Ishikawa (cell line): ENCODE data around the gene DYNC1H1.

Experiments used
- CEBPB ChIP-seq: IDR thresholded peaks from 2 replicates; pipeline ENCODE4 v1.6.1; 2012
- CREB1 ChIP-seq: IDR thresholded peaks from 2 replicates; pipeline ENCODE4 v1.6.1; 2012; ENCODE audit warnings: low read depth
- EGR1 ChIP-seq: IDR thresholded peaks from 2 replicates; pipeline ENCODE4 v1.6.1; 2012
- EP300 ChIP-seq: IDR thresholded peaks from 2 replicates; pipeline ENCODE4 v1.6.1; 2012; ENCODE audit warnings: borderline replicate concordance
- FOXM1 ChIP-seq: IDR thresholded peaks from 2 replicates; pipeline ENCODE4 v1.6.1; 2012; ENCODE audit warnings: low read depth, borderline replicate concordance
- MAX ChIP-seq: IDR thresholded peaks from 2 replicates; pipeline ENCODE4 v1.6.1; 2012
- NFIC ChIP-seq: IDR thresholded peaks from 2 replicates; pipeline ENCODE4 v1.6.1; 2012
- RAD21 ChIP-seq: IDR thresholded peaks from 2 replicates; pipeline ENCODE4 v1.6.1; 2012; ENCODE audit warnings: low read depth
- REST ChIP-seq: IDR thresholded peaks from 2 replicates; pipeline ENCODE4 v1.6.1; 2012; ENCODE audit warnings: low read depth, mild to moderate bottlenecking
- TAF1 ChIP-seq: IDR thresholded peaks from 2 replicates; pipeline ENCODE4 v1.6.1; 2012; ENCODE audit warnings: low read depth, mild to moderate bottlenecking
- TCF12 ChIP-seq: IDR thresholded peaks from 2 replicates; pipeline ENCODE4 v1.6.1; 2012; ENCODE audit warnings: low read depth
- TEAD4 ChIP-seq: IDR thresholded peaks from 2 replicates; pipeline ENCODE4 v1.6.1; 2012
- USF1 ChIP-seq: IDR thresholded peaks from 2 replicates; pipeline ENCODE4 v1.6.1; 2012
- YY1 ChIP-seq: IDR thresholded peaks from 2 replicates; pipeline ENCODE4 v1.6.1; 2012; ENCODE audit warnings: low read depth
- ZBTB7A ChIP-seq: IDR thresholded peaks from 2 replicates; pipeline ENCODE4 v1.6.1; 2012; ENCODE audit warnings: low read depth

The DYNC1H1 gene

GRCh38 chr14:102046337-102047278 lies 82.2 kb downstream of the DYNC1H1 start:
- TF ChIP-seq TEAD4 (no peak), MAX (0 out of 2 replicates have a peak, but pooled peaks have one; percentile 41), REST (no peak), RAD21 (peak; percentile 87), ZBTB7A (0 out of 2 replicates have a peak, but pooled peaks have one; percentile 32), FOXM1 (no peak), TCF12 (no peak)

GRCh38 chr14:102047808-102048540 lies 83.6 kb downstream of the DYNC1H1 start:
- TF ChIP-seq TCF12: no peak
- no peak for TF ChIP-seq FOXM1
- TF ChIP-seq MAX: no peak
- no peak for TF ChIP-seq EP300
- no peak for TF ChIP-seq CREB1
- TF ChIP-seq CEBPB: no peak
- TF ChIP-seq EGR1: no peak
- TF ChIP-seq TEAD4: no peak
- no peak for TF ChIP-seq ZBTB7A
- no peak for TF ChIP-seq NFIC
- TF ChIP-seq TAF1: no peak
- no peak for TF ChIP-seq REST
- no peak for TF ChIP-seq RAD21
- no peak for TF ChIP-seq USF1
- TF ChIP-seq YY1: no peak

GRCh38 chr14:102049258-102050025 lies 85.1 kb downstream of the DYNC1H1 start:
- TF ChIP-seq MAX (no peak), CREB1 (no peak), FOXM1 (no peak), ZBTB7A (no peak), RAD21 (no peak), TAF1 (no peak), TCF12 (no peak), USF1 (no peak), EGR1 (no peak), TEAD4 (no peak), YY1 (no peak), CEBPB (no peak), REST (no peak), EP300 (no peak), NFIC (no peak)
